GM13976 (cell line): ENCODE data around the gene OAT.

Experiments used
- DNase-seq: peaks from one replicate; pipeline ENCODE4 v3.0.0; 2012; ENCODE audit warnings: low spot score
- CTCF ChIP-seq: IDR thresholded peaks from 2 replicates; pipeline ENCODE4 v1.5.1; 2012; ENCODE audit warnings: borderline replicate concordance, mild to moderate bottlenecking; ENCODE audit not compliant: insufficient read depth; ENCODE audit errors: extremely low read depth, missing control alignments, control extremely low read depth
- in situ Hi-C: fragments of 300-500 bp; cut with MboI; formaldehyde crosslinking; loops from one replicate; pipeline ENCODE4 v1.12.0; 2022; ENCODE audit warnings: low sequenced_read_pairs, mixed read lengths, inconsistent platforms; ENCODE audit not compliant: unreplicated experiment

The OAT gene

DNA sequence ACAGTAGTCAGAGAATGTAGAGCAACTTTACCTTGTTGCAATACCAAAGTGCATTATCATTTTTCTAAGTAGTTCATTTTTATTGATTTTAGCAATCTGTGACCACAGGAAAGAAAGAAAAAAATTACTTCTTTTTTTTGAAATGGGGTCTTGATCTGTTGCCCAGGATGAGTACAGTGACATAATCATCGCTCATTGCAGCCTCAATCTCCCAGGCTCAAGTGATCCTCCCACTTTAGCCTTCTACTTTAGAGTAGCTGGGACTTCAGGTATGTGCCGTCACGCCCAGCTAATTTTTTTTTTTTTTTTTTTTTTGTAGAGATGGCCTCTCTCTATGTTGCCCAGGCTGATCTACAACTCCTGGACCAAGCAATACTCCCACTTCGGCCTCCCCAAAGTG, 11.4 kb upstream of the OAT start:
- TF ChIP-seq CTCF, result no peak
- DNase-seq, result no peak
- in situ Hi-C loops, result no loop called here

DNA sequence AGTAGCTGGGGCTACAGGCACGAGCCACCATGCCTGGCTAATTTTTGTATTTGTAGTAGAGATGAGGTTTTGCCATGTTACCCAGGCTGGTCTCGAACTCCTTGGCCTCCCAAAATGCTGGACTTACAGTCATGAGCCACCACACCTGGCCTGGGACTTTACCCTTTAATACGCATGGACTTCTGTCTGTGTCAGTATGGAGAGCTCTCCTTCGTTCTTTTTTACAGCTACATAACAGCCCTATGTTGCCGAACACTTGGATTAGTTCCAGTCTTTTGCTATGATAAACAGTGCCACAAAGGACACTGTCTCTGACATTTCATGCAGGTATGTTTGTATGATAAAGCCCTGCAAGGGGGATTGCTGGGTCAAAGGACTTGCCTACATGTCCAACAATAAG, 10.9 kb upstream of the OAT start:
- TF ChIP-seq CTCF, result no peak
- no peak for DNase-seq
- in situ Hi-C loops, result no loop called here

DNA sequence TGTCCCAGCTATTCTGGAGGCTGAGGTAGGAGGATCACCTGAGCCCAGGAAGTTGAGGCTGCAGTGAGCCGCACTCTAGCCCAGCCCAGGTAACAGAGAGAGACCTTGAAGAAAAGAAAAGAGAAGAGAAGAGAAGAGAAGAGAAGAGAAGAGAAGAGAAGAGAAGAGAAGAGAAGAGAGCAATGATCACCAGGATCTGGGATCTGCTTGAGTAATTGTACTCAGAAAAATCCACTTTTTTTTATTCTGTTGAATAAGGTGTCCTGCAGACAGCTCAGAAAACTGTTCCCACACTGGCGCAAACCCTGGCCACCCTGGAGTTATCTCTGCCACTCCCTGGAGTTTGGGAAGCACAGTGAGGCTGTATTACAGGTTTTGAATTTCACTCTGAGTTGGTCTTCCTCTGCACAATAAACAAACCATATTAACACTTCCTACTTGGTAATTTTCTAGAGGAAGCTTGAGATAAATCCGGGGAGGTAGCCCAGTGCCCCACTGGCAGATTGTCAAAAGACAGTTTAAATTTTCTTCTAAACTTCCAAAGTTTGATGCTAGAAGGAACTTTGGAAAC, 9.6 kb upstream of the OAT start:
- no peak for TF ChIP-seq CTCF
- in situ Hi-C loops, result no loop called here
- DNase-seq, result no peak

DNA sequence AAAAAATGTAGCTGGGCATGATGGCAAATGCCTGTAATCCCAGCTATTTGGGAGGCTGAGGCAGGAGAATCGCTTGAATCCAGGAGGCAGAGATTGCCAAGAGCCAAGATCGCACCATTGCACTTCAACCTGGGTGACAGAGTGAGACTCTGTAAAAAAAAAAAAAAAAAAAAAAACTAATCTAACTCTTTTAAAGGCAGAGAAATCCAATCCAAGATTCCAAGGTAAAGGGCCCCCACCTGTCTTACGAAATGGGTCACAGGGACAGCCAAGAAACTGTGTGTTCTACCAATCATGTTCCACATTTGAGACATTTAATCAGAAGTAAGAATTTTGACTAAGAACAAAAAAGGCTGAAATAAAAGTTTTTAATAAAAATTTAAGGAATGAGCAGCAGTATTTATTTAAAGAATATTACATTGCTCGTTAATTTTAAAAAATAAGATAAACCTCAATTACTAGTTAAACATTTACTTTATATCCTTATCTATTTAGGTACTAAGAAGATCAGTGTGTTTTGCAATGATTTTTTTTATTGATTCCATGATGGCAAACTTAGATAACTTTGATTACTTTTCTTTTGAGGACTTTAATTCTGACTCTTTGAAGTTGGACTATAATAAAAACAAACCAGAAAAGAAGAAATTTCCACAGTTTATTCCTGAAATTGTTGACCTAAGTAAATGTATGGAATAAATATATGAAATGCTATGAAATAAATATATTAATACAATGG, 6.7 kb upstream of the OAT start:
- DNase-seq, result no peak
- in situ Hi-C loops, result no loop called here
- TF ChIP-seq CTCF, result no peak

DNA sequence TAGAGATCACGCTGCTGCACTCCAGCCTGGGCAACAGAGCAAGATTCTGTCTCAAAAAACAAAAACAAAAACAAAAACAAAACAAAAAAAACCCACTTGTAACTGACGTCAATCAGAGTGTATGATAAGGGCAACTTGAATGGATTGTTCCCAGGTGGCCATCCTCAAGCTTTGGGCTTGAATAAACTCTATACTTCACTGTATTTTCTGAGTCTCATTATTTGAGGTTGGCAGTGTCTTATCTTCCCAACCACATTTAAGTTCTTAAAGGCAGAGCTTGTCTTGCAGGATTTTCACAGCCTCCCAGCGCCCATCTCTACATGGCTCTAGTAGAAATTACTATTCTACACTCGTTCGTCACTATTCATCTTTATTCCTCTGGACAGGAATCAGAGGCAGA, 5.1 kb upstream of the OAT start:
- in situ Hi-C loops, result no loop called here
- no peak for TF ChIP-seq CTCF
- DNase-seq, result no peak

GRCh38 chr10:124422742-124423141, 4.0 kb upstream of the OAT start:
- TF ChIP-seq CTCF, result no peak
- in situ Hi-C loops, result no loop called here
- no peak for DNase-seq
